Psoas muscle (tissue), 8 donors: ENCODE data around the gene ZNHIT3. TPM values are rescaled to one million over a fixed set of nuclear protein-coding genes. Genes with fewer than 3 reads are reported as not detected.
"Not testable (repeated sequence)": the region's sequence is repeated elsewhere in the genome, so short reads cannot be mapped to it uniquely, and the experiment has no call there.

Experiments used
- ATAC-seq, 4 donors: fragments of 200-7000 bp; cut with Tn5 transposase; one replicate each; pipeline ENCODE4 v1.9.1; 2020; ENCODE audit warnings: moderate library complexity in 3 of 4, mild to moderate bottlenecking in 2 of 4
- DNase-seq, 2 donors: peaks; one replicate each; pipeline ENCODE4 v3.0.0-alpha.2; 2020
- H3K27ac ChIP-seq: fragments of 200-600 bp; one replicate; pipeline ENCODE4 v1.8.0; 2022
- H3K27me3 ChIP-seq, 3 donors: fragments of 200-600 bp in 1 of 3; one replicate each; pipeline versions ENCODE4 v1.6.1 to v1.8.0; 2013 to 2022; ENCODE audit warnings: low read length in 2 of 3, mild to moderate bottlenecking in 2 of 3, moderate library complexity in 1 of 3; ENCODE audit not compliant: insufficient read depth in 3 of 3
- H3K36me3 ChIP-seq, 2 donors: fragments of 200-600 bp in 1 of 2; one replicate each; pipeline versions ENCODE4 v1.6.1 to v1.8.0; 2013 to 2022; ENCODE audit warnings: low read depth in 1 of 2, mild to moderate bottlenecking in 1 of 2, moderate library complexity in 1 of 2; ENCODE audit not compliant: insufficient read depth in 1 of 2
- H3K4me1 ChIP-seq: fragments of 200-600 bp; one replicate; pipeline ENCODE4 v1.8.0; 2022
- H3K4me3 ChIP-seq: fragments of 200-600 bp; one replicate; pipeline ENCODE4 v1.8.0; 2022; ENCODE audit warnings: mild to moderate bottlenecking
- H3K9me3 ChIP-seq: fragments of 200-600 bp; one replicate; pipeline ENCODE4 v1.8.0; 2022
- CTCF ChIP-seq: fragments of 200-600 bp; IDR thresholded peaks from one replicate; pipeline ENCODE4 v1.8.0; 2022; ENCODE audit warnings: antibody characterized with exemption
- WGBS, 3 donors: extraction: QIAGEN DNeasy Blood & Tissue Kit; methylation state at CpG; one replicate each; pipeline versions ENCODE4 v1.1.6 to v1.1.7; 2013; 5-methylcytosine and 5-hydroxymethylcytosine counted together
- intact Hi-C, 2 donors: fragments of 100-400 bp; cut with DNase I; formaldehyde crosslinking; loops; one replicate each; pipeline versions ENCODE4 v1.11.0 to v1.14.2; 2022
- polyA plus RNA-seq, 3 donors: library from polyadenylated mRNA; stranded (reverse); fragments of 200-250 nt; gene quantifications; one replicate each; pipeline ENCODE4 v1.2.3, GENCODE V29; 2013
- total RNA-seq, 4 donors: library from RNA; stranded (reverse); fragmentation: NEBNext Ultra II Directional in 2 of 4; extraction: Animal tissue kit (Norgen Biotek cat#: 25700) in 2 of 4; gene quantifications; one replicate each; pipeline versions ENCODE4 v1.2.1 to v1.2.4, GENCODE V29; 2021 to 2023
- donor health status: healthy with polysubstance abuse.
- donor health status: DM: no; HTN: no; CAD: no; lungs with moderate emphysema.
- donor health status: Bipolar disorder and iron deficiency.
- donor health status: healthy.
- donor health status: DM: yes; HTN: yes; CAD: no.
- donor health status: DM: no; HTN: no; CAD: no.
- donor health status: DM: no; HTN: no; CAD: no.
- donor health status: DM: yes; HTN: yes; CAD: no.

Gene ZNHIT3
- total and polyA plus RNA-seq, 7 donors = 22.7 to 80.2 (median 32.3) TPM

- ATAC-seq (peak; percentile 89 to 93 (median 90)), DNase-seq (peak; percentile 88 to 93)
- Histone ChIP-seq H3K4me1 (peaks cover 17% of the 10 kb centered on the region), H3K9me3 (no peaks in the 10 kb centered on the region), H3K27ac (no peak overlapping the region), H3K4me3 (peak overlapping the region; percentile 76), H3K27me3 (peaks cover 0 to 16% (median 0%) of the 10 kb centered on the region in 3 donors), H3K36me3 (no peaks in the 10 kb centered on the region)
- TF ChIP-seq CTCF = peak; percentile 94
- intact Hi-C loops = loop anchor here in 1 of 2 donors (5.0 kb wide), 2 partner anchors 49 to 511 kb away; partner anchors contain the start of genes MYO19 and PIGW
- 4 to 6% (median 5%) methylated on average over 64 to 79 of the region's 79 CpGs for WGBS, 3 donors
Measured at GRCh38 chr17:36482611-36483504, 3.6 kb upstream of the ZNHIT3 start.

GRCh38 chr17:36484021-36484420, 2.5 kb upstream of the ZNHIT3 start:
- intact Hi-C loops = loop anchor here (2.0 to 5.0 kb wide), 3 partner anchors 48 to 515 kb away; partner anchors contain the start of genes MYO19 (in 1 of the 2) and PIGW (in 1 of the 2)
- not testable (repeated sequence) for DNase-seq, H3K27me3 ChIP-seq, H3K9me3 ChIP-seq, H3K27ac ChIP-seq, ATAC-seq, H3K36me3 ChIP-seq, H3K4me3 ChIP-seq
- 87 to 88% (median 87%) methylated on average over 7 of the region's 7 CpGs for WGBS, 3 donors
- H3K4me1 ChIP-seq = peaks cover 17% of the 10 kb centered on the region

GRCh38 chr17:36485027-36485426, 1.5 kb upstream of the ZNHIT3 start:
- H3K27me3 ChIP-seq = peaks cover 0 to 10% (median 0%) of the 10 kb centered on the region in 3 donors
- H3K36me3 ChIP-seq = no peaks in the 10 kb centered on the region
- no peak for TF ChIP-seq CTCF
- no peak overlapping the region for H3K4me3 ChIP-seq
- H3K27ac ChIP-seq = no peak overlapping the region
- WGBS, 3 donors = 88 to 93% (median 88%) methylated on average over 8 of the region's 8 CpGs
- no peaks in the 10 kb centered on the region for H3K9me3 ChIP-seq
- peaks cover 17% of the 10 kb centered on the region for H3K4me1 ChIP-seq
- DNase-seq = no peak
- intact Hi-C loops = loop anchor here in 1 of 2 donors (2.0 to 5.0 kb wide), 2 partner anchors 107 to 516 kb away; partner anchors contain the start of gene DHRS11
- no peak for ATAC-seq

- intact Hi-C loops = loop anchor here in 1 of 2 donors (2.0 to 5.0 kb wide), 2 partner anchors 106 to 517 kb away; partner anchors contain the start of gene DHRS11
- peaks cover 0 to 7% (median 0%) of the 10 kb centered on the region in 3 donors for H3K27me3 ChIP-seq
- WGBS, 3 donors = 18 to 25% (median 24%) methylated on average over 10 of the region's 10 CpGs
- H3K4me1 ChIP-seq = peaks cover 17% of the 10 kb centered on the region
- ATAC-seq (no peak), DNase-seq (no peak)
- no peaks in the 10 kb centered on the region for H3K36me3 ChIP-seq
- TF ChIP-seq CTCF = no peak
- H3K27ac ChIP-seq = peak overlapping the region; percentile 83
- no peaks in the 10 kb centered on the region for H3K9me3 ChIP-seq
- peak overlapping the region; percentile 99 for H3K4me3 ChIP-seq
Measured at GRCh38 chr17:36485805-36486203, 677 bp upstream of the ZNHIT3 start.

- peaks cover 7 to 76% of the 10 kb centered on the region in 2 donors for H3K36me3 ChIP-seq
- no peak overlapping the region for H3K27ac ChIP-seq
- ATAC-seq = no peak
- H3K27me3 ChIP-seq = no peaks in the 10 kb centered on the region
- H3K4me1 ChIP-seq = no peaks in the 10 kb centered on the region
- intact Hi-C loops = no loop called here
- TF ChIP-seq CTCF = no peak
- H3K9me3 ChIP-seq = no peaks in the 10 kb centered on the region
- no peak for DNase-seq
- WGBS, 3 donors = 81 to 84% (median 81%) methylated on average over 1 of the region's 1 CpG
- H3K4me3 ChIP-seq = no peak overlapping the region
Measured at GRCh38 chr17:36493956-36494355, 7.5 kb downstream of the ZNHIT3 start.
